ENCODE data around the gene LRRC55.
A peak's percentile ranks its signal among the peaks of the same experiment; 100 is the strongest.

LRRC55 gene

GRCh38 chr11:57203882-57204480, 22.2 kb downstream of the LRRC55 start:
- no peak for DNase-seq (ENCODE audit: low read depth)

- DNase-seq (ENCODE audit: low read depth) = peak; percentile 54
Measured at GRCh38 chr11:57205041-57205641, 23.4 kb downstream of the LRRC55 start.

- DNase-seq (ENCODE audit: low read depth) = no peak
Measured at GRCh38 chr11:57207168-57207567, 25.4 kb downstream of the LRRC55 start.

- no peak for DNase-seq (ENCODE audit: low read depth)
Measured at GRCh38 chr11:57210781-57211180, 29.0 kb downstream of the LRRC55 start.

- no peak for DNase-seq (ENCODE audit: low read depth)
Measured at GRCh38 chr11:57213342-57214097, 31.8 kb downstream of the LRRC55 start.

- no peak for DNase-seq (ENCODE audit: low read depth)
Measured at GRCh38 chr11:57214098-57214417, 32.3 kb downstream of the LRRC55 start.

- DNase-seq (ENCODE audit: low read depth) = peak; percentile 38
Measured at GRCh38 chr11:57214494-57214893, 32.7 kb downstream of the LRRC55 start.

- no peak for DNase-seq (ENCODE audit: low read depth)
Measured at GRCh38 chr11:57216463-57216862, 34.7 kb downstream of the LRRC55 start.

- no peak for DNase-seq (ENCODE audit: low read depth)
Measured at GRCh38 chr11:57217053-57217452, 35.3 kb downstream of the LRRC55 start.

- no peak for DNase-seq (ENCODE audit: low read depth)
Measured at GRCh38 chr11:57219021-57219627, 37.4 kb downstream of the LRRC55 start.

GRCh38 chr11:57222239-57222638, 40.5 kb downstream of the LRRC55 start:
- no peak for DNase-seq (ENCODE audit: low read depth)

- no peak for DNase-seq (ENCODE audit: low read depth)
Measured at GRCh38 chr11:57223601-57224000, 41.8 kb downstream of the LRRC55 start.

- no peak for DNase-seq (ENCODE audit: low read depth)
Measured at GRCh38 chr11:57224128-57224527, 42.4 kb downstream of the LRRC55 start.

GRCh38 chr11:57224537-57224936, 42.8 kb downstream of the LRRC55 start:
- no peak for DNase-seq (ENCODE audit: low read depth)

- no peak for DNase-seq (ENCODE audit: low read depth)
Measured at GRCh38 chr11:57228600-57228999, 46.8 kb downstream of the LRRC55 start.

GRCh38 chr11:57230316-57230715, 48.6 kb downstream of the LRRC55 start:
- no peak for DNase-seq (ENCODE audit: low read depth)

GRCh38 chr11:57230791-57231538, 49.2 kb downstream of the LRRC55 start:
- peak; percentile 18 for DNase-seq (ENCODE audit: low read depth)

GRCh38 chr11:57231539-57232253, 49.9 kb downstream of the LRRC55 start:
- no peak for DNase-seq (ENCODE audit: low read depth)

GRCh38 chr11:57233702-57234101, 51.9 kb downstream of the LRRC55 start:
- no peak for DNase-seq (ENCODE audit: low read depth)

GRCh38 chr11:57235761-57236703, 54.3 kb downstream of the LRRC55 start:
- no peak for DNase-seq (ENCODE audit: low read depth)
